PFSK-1 (cell line): ENCODE data around the gene GPC6.

Experiments
- FOXP2 ChIP-seq: optimal IDR thresholded peaks from 2 replicates; pipeline ENCODE3; 2011; ENCODE audit warnings: borderline replicate concordance, control low read depth, inconsistent platforms; ENCODE audit not compliant: insufficient read depth; ENCODE audit errors: extremely low read length, extremely low read depth
- POLR2AphosphoS5 ChIP-seq: IDR thresholded peaks from 2 replicates; pipeline ENCODE4 v1.6.1; 2012; ENCODE audit warnings: low read depth, mild to moderate bottlenecking, control low read depth, low read length, moderate library complexity
- SIN3A ChIP-seq: IDR thresholded peaks from 2 replicates; pipeline ENCODE4 v1.6.1; 2012; ENCODE audit warnings: mild to moderate bottlenecking, low read length, moderate library complexity, borderline replicate concordance; ENCODE audit not compliant: insufficient read depth
- TAF1 ChIP-seq: IDR thresholded peaks from 2 replicates; pipeline ENCODE4 v1.6.1; 2012; ENCODE audit warnings: low read length, control low read depth, borderline replicate concordance; ENCODE audit not compliant: insufficient read depth
- TF ChIP-seq, protein P1 (sequence below), 2 experiments: IDR thresholded peaks; 2 replicates each; pipeline versions ENCODE4 v1.6.1 to v1.8.0; 2011 to 2012; ENCODE audit warnings: low read depth in 2 of 2, low read length in 2 of 2, control low read depth in 1 of 2, inconsistent platforms in 1 of 2, mild to moderate bottlenecking in 1 of 2, moderate library complexity in 1 of 2; ENCODE audit not compliant: insufficient read depth in 1 of 2

Gene GPC6

GRCh38 chr13:94093652-94094315 is 867.2 kb downstream of the GPC6 start:
- TF ChIP-seq SIN3A (no peak), TAF1 (no peak), FOXP2 (no peak), POLR2AphosphoS5 (no peak)
- TF ChIP-seq, protein P1, sequence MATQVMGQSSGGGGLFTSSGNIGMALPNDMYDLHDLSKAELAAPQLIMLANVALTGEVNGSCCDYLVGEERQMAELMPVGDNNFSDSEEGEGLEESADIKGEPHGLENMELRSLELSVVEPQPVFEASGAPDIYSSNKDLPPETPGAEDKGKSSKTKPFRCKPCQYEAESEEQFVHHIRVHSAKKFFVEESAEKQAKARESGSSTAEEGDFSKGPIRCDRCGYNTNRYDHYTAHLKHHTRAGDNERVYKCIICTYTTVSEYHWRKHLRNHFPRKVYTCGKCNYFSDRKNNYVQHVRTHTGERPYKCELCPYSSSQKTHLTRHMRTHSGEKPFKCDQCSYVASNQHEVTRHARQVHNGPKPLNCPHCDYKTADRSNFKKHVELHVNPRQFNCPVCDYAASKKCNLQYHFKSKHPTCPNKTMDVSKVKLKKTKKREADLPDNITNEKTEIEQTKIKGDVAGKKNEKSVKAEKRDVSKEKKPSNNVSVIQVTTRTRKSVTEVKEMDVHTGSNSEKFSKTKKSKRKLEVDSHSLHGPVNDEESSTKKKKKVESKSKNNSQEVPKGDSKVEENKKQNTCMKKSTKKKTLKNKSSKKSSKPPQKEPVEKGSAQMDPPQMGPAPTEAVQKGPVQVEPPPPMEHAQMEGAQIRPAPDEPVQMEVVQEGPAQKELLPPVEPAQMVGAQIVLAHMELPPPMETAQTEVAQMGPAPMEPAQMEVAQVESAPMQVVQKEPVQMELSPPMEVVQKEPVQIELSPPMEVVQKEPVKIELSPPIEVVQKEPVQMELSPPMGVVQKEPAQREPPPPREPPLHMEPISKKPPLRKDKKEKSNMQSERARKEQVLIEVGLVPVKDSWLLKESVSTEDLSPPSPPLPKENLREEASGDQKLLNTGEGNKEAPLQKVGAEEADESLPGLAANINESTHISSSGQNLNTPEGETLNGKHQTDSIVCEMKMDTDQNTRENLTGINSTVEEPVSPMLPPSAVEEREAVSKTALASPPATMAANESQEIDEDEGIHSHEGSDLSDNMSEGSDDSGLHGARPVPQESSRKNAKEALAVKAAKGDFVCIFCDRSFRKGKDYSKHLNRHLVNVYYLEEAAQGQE (IDR thresholded peaks at IDR 0.05; ENCODE audit: insufficient read depth in 1 of 2, low read depth in 2 of 2, low read length in 2 of 2), result no peak

- TF ChIP-seq POLR2AphosphoS5 (no peak), TAF1 (no peak), FOXP2 (no peak), SIN3A (no peak)
- TF ChIP-seq, protein P1 (IDR thresholded peaks at IDR 0.05; ENCODE audit: insufficient read depth in 1 of 2, low read depth in 2 of 2, low read length in 2 of 2), result no peak
Measured at GRCh38 chr13:94109715-94110374, 883.2 kb downstream of the GPC6 start.

DNA sequence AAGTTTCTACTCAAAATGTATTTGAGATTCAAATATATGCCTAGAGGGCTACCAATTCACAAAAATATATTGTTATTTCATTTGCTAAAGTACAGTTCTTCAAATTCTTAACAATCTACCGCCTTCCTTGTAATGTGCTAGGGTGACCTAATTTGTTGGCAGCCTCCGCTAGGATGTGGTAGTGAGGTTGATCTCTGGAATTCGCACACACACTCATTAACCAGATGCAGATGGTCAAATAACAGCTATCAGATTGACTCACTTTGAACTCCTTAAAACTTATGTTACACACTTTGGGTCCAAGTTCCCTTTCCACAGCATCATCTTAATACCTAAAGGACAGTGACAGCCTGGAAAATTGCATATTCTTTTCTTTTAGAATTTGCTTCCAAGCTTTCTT is 885.6 kb downstream of the GPC6 start:
- no peak for TF ChIP-seq POLR2AphosphoS5
- no peak for TF ChIP-seq SIN3A
- TF ChIP-seq TAF1, result no peak
- TF ChIP-seq FOXP2, result no peak

- TF ChIP-seq FOXP2 (no peak), POLR2AphosphoS5 (no peak), SIN3A (no peak), TAF1 (no peak)
- TF ChIP-seq, protein P1 (IDR thresholded peaks at IDR 0.05; ENCODE audit: insufficient read depth in 1 of 2, low read depth in 2 of 2, low read length in 2 of 2), result no peak
Measured at GRCh38 chr13:94112731-94113130, 886.1 kb downstream of the GPC6 start.

DNA sequence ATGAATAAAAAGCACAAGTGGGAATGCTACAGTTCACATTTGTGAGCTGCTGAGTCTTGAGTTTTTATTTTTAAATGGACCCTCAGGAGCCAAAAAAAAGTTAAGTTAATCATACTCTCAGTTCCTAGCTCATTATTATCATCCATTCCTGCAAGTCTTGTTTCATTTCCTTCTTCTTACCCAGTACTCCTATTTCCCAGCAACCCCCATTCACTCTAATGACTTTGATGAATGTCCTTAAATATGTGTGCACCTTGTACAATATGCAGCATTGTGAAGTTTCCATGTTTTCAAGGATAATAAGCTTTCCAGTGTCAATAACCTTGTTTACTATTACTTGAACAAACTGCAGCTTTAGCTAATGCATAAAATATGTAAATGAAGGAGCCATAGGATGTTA is 886.6 kb downstream of the GPC6 start:
- TF ChIP-seq POLR2AphosphoS5 (no peak), TAF1 (no peak), FOXP2 (no peak), SIN3A (no peak)
- TF ChIP-seq, protein P1 (IDR thresholded peaks at IDR 0.05; ENCODE audit: insufficient read depth in 1 of 2, low read depth in 2 of 2, low read length in 2 of 2), result no peak
